Activated naive CD4-positive, alpha-beta T cell treated with anti-CD3 and anti-CD28 coated beads, Interleukin-2, amount 10 ng/mL, durations not matched to agents 7 days and 5 days (primary cell): ENCODE measurements around the gene PLCXD3.

Source experiments
- CTCF ChIA-PET: fragments of 350-600 bp; sonication (Branson Sonifier 250); formaldehyde crosslinking; loops from one replicate; lab custom pipeline; 2021; ENCODE audit warnings: antibody characterized with exemption; lab: Charles Lee
- DNase-seq: peaks from one replicate; pipeline ENCODE4 v3.0.0-alpha.2; 2020
- H3K27ac Mint-ChIP-seq: one replicate; pipeline ENCODE4 v1.8.0; 2021; ENCODE audit warnings: mild to moderate bottlenecking, moderate library complexity, mixed read lengths
- H3K27me3 Mint-ChIP-seq: one replicate; pipeline ENCODE4 v1.8.0; 2021; ENCODE audit warnings: mild to moderate bottlenecking, mixed read lengths
- H3K36me3 Mint-ChIP-seq: one replicate; pipeline ENCODE4 v1.8.0; 2021; ENCODE audit warnings: mixed read lengths
- H3K4me1 Mint-ChIP-seq: one replicate; pipeline ENCODE4 v1.8.0; 2021; ENCODE audit warnings: mixed read lengths
- H3K4me3 Mint-ChIP-seq: one replicate; pipeline ENCODE4 v1.8.0; 2021; ENCODE audit warnings: mild to moderate bottlenecking, moderate library complexity, mixed read lengths
- H3K9me3 Mint-ChIP-seq: one replicate; pipeline ENCODE4 v1.8.0; 2021; ENCODE audit warnings: mixed read lengths

PLCXD3 gene, protein sequence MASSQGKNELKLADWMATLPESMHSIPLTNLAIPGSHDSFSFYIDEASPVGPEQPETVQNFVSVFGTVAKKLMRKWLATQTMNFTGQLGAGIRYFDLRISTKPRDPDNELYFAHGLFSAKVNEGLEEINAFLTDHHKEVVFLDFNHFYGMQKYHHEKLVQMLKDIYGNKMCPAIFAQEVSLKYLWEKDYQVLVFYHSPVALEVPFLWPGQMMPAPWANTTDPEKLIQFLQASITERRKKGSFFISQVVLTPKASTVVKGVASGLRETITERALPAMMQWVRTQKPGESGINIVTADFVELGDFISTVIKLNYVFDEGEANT

DNA sequence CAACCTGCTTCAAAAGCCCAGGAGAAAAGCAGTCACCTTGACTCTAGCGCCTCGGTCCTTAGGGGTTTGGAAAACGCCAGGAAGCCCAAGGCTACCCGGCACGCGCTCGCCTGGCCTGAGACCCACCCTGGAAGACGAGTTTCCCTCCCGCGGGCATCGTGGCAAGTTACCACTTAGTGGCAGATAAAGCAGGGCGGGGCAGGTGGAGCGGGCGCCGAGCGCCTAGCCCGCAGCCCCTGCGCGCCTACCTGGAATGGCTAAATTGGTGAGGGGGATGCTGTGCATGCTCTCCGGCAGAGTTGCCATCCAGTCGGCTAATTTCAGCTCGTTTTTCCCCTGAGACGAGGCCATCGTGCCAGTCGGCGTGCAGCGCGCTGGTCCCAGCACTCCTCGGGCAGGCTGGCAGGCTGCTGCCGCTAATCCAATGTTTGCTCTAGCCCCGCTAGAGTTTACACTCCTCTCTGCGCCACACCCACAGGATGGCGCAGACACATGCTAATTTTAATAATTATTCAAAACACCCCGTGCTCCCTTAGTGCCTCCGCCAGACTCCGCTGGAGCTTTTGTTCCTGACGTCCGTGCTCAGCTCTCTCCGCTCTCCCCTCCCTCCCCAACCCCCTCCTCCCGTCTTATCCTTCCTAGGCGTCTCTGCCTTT lies at the start of gene PLCXD3:
Gene PLCXD3, minus strand, starts transcription at position 426 of the 656 bp plus-strand sequence. Its CDS starts 75 bp downstream, at position 351.
- CTCF ChIA-PET: no interaction called here
- Mint-ChIP-seq H3K27ac (no peak within 1 kb of the TSS), H3K27me3 (peaks cover 30% of the 10 kb centered on the region), H3K36me3 (no peaks in the 10 kb centered on the region), H3K4me1 (no peaks in the 10 kb centered on the region), H3K4me3 (no peak within 1 kb of the TSS), H3K9me3 (no peaks in the 10 kb centered on the region)
- no peak for DNase-seq

DNA sequence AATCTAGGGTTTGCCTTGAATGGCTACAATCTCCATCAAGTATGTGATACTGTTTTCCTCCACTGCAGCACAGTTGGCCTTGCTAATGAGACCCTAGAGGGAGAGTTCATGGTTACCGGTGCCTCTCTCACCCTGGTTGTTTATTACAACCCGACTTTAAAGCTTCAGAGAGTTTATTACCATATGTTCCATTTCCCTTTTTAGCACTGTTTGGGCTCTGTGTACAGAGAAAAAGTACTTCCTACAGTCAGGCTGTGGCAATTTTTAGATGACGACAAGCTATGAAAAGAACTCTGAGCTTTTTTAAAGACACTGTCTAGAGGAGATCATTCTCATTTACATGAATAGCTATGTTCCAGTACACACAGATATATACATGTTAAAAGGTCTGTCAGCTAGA lies 48.8 kb upstream of the PLCXD3 start:
- no peak for DNase-seq
- Mint-ChIP-seq H3K27ac (no peak overlapping the region), H3K4me3 (no peak overlapping the region), H3K36me3 (no peaks in the 10 kb centered on the region), H3K9me3 (peaks cover 3% of the 10 kb centered on the region), H3K4me1 (no peaks in the 10 kb centered on the region), H3K27me3 (no peaks in the 10 kb centered on the region)
- CTCF ChIA-PET: no interaction called here

DNA sequence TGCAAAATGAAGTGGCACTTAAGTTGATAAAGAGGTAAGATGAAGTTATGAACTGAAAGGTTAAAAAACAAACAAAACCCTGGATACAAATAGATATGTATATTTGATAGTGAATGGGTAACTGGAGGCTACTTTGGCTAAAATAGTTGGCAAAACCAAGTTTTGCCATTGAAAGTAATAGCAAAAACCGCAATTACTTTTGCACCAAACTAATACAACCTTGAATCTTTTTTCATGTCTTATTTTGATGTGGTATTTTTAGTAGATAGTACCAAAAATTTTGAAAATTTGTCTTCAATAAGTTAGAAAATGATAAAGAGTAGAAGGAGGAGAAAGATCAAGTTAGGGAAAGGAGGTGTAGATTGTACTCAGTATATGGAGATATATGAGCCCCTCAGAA lies 47.9 kb upstream of the PLCXD3 start:
- H3K36me3 Mint-ChIP-seq: no peaks in the 10 kb centered on the region
- CTCF ChIA-PET: no interaction called here
- H3K27ac Mint-ChIP-seq: no peak overlapping the region
- no peaks in the 10 kb centered on the region for H3K9me3 Mint-ChIP-seq
- H3K4me1 Mint-ChIP-seq: no peaks in the 10 kb centered on the region
- DNase-seq: no peak
- H3K27me3 Mint-ChIP-seq: no peaks in the 10 kb centered on the region
- no peak overlapping the region for H3K4me3 Mint-ChIP-seq

DNA sequence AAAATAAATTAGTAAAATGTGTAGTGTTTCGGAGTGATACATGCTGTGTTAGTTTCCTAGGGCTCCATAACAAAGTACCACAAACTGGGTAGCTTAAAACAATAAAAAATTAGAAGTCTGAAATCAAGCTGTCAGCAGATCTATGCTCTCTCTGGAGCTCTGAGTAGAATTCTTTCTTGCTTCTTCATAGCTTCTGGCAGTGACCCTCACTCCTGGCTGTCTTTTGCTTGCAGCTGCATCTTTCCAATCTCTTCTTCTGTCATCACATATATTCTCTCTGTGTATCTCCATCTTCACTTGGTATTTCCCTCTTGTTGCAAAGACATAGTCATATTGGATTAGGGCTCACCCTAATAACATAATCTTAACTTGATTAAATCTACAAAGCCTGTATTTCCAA lies 37.6 kb upstream of the PLCXD3 start:
- no peaks in the 10 kb centered on the region for H3K36me3 Mint-ChIP-seq
- no peak overlapping the region for H3K4me3 Mint-ChIP-seq
- H3K4me1 Mint-ChIP-seq: no peaks in the 10 kb centered on the region
- H3K27me3 Mint-ChIP-seq: no peaks in the 10 kb centered on the region
- no peak for DNase-seq
- CTCF ChIA-PET: no interaction called here
- H3K27ac Mint-ChIP-seq: no peak overlapping the region
- H3K9me3 Mint-ChIP-seq: peaks cover 5% of the 10 kb centered on the region

DNA sequence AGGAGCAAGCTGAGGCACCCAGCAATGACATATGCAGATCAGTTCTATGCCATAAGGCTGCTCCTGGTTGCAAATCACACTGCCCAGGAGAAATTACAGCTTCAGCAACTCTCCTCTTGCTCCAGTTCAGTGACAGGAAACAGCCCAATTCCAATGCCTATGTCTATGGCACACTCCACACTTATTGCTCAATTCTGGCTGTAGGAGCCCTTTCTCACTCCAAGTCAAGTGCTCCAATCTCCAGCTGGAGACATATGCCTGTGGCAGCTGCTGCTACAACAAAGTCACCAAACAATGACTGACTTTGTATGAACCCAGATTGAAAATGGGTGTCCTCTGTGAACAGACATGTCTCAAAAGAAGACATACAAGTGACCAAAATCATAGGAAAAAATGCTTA lies 31.8 kb upstream of the PLCXD3 start:
- Mint-ChIP-seq H3K27ac (no peak overlapping the region), H3K27me3 (no peaks in the 10 kb centered on the region), H3K9me3 (peaks cover 3% of the 10 kb centered on the region), H3K4me1 (no peaks in the 10 kb centered on the region), H3K36me3 (no peaks in the 10 kb centered on the region), H3K4me3 (no peak overlapping the region)
- CTCF ChIA-PET: no interaction called here
- no peak for DNase-seq

DNA sequence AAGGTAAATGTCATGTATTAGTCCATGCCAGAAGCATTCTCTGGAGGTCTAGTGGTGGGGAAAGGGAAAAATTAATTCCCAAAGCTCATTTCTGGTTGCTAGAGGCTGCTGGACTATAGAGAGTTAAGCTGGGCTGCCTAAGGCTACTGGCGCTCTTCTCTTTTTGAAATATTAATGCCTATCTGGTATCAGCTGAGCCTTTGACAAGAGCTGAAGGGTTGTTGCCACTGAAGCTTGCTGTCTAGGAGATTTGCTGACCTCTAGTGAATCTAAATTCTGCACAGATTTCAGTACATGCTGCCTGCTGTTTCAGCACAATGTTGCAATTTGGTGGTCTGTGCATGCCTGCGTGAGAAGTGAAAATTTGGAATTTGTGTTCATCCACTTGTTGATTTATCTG lies 29.1 kb upstream of the PLCXD3 start:
- H3K4me1 Mint-ChIP-seq: no peaks in the 10 kb centered on the region
- no peak overlapping the region for H3K27ac Mint-ChIP-seq
- H3K27me3 Mint-ChIP-seq: no peaks in the 10 kb centered on the region
- CTCF ChIA-PET: no interaction called here
- no peak overlapping the region for H3K4me3 Mint-ChIP-seq
- no peaks in the 10 kb centered on the region for H3K36me3 Mint-ChIP-seq
- peaks cover 7% of the 10 kb centered on the region for H3K9me3 Mint-ChIP-seq
- no peak for DNase-seq

DNA sequence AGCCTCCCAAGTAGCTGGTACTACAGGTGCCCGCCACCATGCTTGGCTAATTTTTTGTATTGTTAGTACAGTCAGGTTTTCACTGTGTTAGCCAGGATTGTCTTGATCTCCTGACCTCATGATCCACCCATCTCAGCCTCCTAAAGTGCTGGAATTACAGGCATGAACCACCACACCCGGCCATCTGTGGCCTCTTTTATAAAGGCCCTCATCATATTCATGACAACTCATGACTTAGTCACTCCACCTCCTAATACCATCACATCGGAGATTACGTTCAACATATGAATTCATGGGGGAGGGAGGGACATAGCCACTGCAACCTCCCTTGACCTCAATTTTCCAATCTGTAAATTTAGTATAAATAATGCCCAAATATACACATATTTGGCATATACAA lies 27.2 kb upstream of the PLCXD3 start:
- no peak overlapping the region for H3K4me3 Mint-ChIP-seq
- H3K4me1 Mint-ChIP-seq: no peaks in the 10 kb centered on the region
- no peak for DNase-seq
- CTCF ChIA-PET: no interaction called here
- no peaks in the 10 kb centered on the region for H3K27me3 Mint-ChIP-seq
- H3K9me3 Mint-ChIP-seq: peaks cover 7% of the 10 kb centered on the region
- no peaks in the 10 kb centered on the region for H3K36me3 Mint-ChIP-seq
- H3K27ac Mint-ChIP-seq: no peak overlapping the region

DNA sequence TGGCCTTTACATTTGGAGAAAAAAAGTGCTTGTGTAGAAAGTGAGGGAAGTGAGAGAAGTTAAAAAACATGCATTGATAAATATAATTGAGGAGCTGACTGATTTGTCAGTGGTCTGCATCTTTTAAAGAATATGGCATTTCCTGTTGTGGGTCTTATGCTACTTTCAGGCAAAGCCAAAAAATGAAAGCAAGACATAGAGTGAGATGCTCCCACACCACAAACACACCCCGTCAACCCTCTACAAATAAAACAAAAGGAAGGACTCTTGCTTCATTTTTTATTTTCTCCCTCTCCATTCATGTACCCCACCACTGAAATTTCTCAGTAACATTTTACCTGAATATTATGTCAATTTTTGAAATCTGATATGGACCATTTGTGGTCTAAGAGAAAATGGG lies 22.1 kb upstream of the PLCXD3 start:
- Mint-ChIP-seq H3K4me1 (no peaks in the 10 kb centered on the region), H3K27me3 (no peaks in the 10 kb centered on the region), H3K9me3 (peaks cover 4% of the 10 kb centered on the region), H3K4me3 (no peak overlapping the region), H3K27ac (no peak overlapping the region), H3K36me3 (no peaks in the 10 kb centered on the region)
- DNase-seq: no peak
- CTCF ChIA-PET: no interaction called here

DNA sequence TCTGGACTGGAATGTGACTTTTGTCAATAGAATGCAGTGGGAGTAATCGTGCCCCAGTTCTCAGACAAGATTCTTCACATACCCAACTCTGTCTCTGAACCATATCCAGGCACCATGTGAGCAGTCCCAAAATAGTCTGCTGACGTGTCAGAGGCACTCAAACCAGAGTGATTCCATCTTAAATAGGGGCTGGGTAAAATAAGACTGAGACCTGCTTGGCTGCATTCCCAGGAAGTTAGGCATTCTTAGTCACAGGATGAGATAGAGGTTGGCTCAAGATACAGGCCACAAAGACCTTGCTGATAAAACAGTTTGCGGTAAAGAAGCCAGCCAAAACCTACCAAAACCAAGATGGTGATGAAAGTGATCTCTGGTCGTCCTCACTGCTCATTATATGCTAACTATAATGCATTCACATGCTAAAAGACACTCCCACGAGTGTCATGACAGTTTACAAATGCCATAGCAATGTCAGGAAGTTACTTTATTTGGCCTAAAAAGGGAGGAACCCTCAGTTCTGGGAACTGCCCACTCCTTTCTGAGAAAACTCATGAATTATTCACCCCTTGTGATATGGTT lies 16.9 kb upstream of the PLCXD3 start:
- no peak overlapping the region for H3K27ac Mint-ChIP-seq
- no peaks in the 10 kb centered on the region for H3K4me1 Mint-ChIP-seq
- H3K27me3 Mint-ChIP-seq: no peaks in the 10 kb centered on the region
- CTCF ChIA-PET: no interaction called here
- no peak for DNase-seq
- H3K9me3 Mint-ChIP-seq: no peaks in the 10 kb centered on the region
- no peaks in the 10 kb centered on the region for H3K36me3 Mint-ChIP-seq
- H3K4me3 Mint-ChIP-seq: no peak overlapping the region

DNA sequence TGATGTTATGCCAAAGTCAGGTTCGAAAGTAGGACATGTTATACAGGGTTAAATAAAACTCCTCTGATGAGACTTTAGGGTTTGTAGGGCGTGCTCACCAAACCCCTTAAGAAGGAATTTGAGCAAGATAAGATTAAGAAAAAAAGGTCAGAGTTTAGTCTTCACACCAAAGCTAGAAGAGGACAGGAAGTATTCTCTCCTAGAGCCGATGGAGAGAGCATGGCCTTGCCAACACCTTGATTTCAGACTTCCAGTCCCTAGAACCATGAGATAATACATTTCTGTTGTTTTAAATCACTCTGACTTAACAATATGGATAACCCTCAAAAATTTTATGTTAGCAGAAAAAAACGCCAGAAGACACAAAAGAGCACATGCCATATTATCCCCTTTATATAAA lies 16.3 kb upstream of the PLCXD3 start:
- CTCF ChIA-PET: no interaction called here
- Mint-ChIP-seq H3K9me3 (no peaks in the 10 kb centered on the region), H3K4me1 (no peaks in the 10 kb centered on the region), H3K27me3 (no peaks in the 10 kb centered on the region), H3K4me3 (no peak overlapping the region), H3K36me3 (no peaks in the 10 kb centered on the region), H3K27ac (no peak overlapping the region)
- no peak for DNase-seq

DNA sequence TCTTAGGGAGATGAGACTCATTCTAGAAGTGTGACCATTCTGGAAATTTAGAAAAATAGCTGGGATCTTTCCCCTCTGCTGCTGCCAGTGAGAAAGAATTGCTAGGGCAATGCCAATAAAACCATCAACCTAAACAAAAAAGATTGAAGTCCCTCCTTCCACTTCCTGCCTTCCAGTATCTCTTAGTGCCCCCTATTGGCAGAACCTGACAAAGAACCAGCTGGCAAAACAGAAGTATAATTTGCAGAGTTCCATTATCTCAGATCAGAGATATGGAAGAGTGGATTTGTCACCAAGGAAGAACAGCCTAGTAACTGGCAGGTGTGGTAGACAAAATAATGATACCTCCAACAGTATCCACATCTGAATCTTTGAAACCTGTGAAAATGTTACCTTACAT lies 13.8 kb upstream of the PLCXD3 start:
- Mint-ChIP-seq H3K36me3 (no peaks in the 10 kb centered on the region), H3K27me3 (no peaks in the 10 kb centered on the region), H3K9me3 (no peaks in the 10 kb centered on the region), H3K4me1 (no peaks in the 10 kb centered on the region), H3K4me3 (no peak overlapping the region), H3K27ac (no peak overlapping the region)
- no peak for DNase-seq
- CTCF ChIA-PET: interaction anchor here (0.7 kb wide), 1 partner anchor 155 kb away, joined by 3 read pairs; no protein-coding TSS in a partner anchor

DNA sequence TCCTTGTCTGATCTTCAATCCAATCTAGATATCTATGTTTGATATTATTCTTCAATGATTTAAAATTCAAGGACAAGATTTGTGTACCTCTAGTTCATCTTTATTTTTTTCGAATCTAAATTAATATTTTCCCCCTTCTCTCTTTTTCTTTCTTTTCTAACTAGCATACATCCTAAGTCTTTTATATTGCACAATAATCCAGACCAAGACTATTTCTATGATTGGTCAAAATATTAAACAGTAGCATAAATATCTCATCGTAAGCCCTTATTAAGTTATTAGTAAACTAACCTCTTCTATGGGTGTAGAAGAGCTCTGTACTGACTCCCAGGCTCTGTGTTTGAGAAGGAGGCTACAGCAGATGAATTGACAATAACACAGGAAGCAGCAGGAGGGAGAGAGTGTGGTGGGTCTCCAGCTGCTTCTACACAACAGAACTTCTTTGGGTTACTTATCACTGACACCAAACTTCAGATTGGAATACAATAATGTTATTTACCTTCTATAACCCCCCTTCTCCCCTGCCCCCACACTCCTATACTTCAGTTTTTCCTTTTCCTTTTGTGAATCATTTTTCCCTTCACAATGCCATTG lies 11.9 kb upstream of the PLCXD3 start:
- no peak for DNase-seq
- H3K27ac Mint-ChIP-seq: no peak overlapping the region
- H3K9me3 Mint-ChIP-seq: no peaks in the 10 kb centered on the region
- H3K4me3 Mint-ChIP-seq: no peak overlapping the region
- no peaks in the 10 kb centered on the region for H3K36me3 Mint-ChIP-seq
- CTCF ChIA-PET: no interaction called here
- H3K27me3 Mint-ChIP-seq: no peaks in the 10 kb centered on the region
- H3K4me1 Mint-ChIP-seq: no peaks in the 10 kb centered on the region

DNA sequence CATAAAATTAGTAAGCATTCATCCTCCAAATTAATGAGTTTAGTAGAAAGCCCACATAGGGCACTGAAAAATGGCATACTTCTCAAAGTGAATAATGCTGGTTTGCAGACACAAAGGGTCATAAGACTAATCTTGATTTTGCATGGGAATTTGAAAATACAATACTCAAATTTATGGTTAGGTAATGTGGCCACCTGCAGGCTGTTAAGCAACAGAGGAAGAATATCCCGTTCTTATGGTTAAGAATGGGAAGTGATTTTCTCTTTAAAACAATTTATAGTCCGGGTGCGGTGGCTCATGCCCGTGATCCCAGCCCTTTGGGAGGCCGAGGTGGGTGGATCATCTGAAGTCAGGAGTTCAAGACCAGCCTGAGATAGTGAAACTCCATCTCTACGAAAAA lies 9.4 kb upstream of the PLCXD3 start:
- no peaks in the 10 kb centered on the region for H3K4me1 Mint-ChIP-seq
- H3K27ac Mint-ChIP-seq: no peak overlapping the region
- no peaks in the 10 kb centered on the region for H3K9me3 Mint-ChIP-seq
- no peaks in the 10 kb centered on the region for H3K27me3 Mint-ChIP-seq
- CTCF ChIA-PET: no interaction called here
- no peaks in the 10 kb centered on the region for H3K36me3 Mint-ChIP-seq
- DNase-seq: no peak
- H3K4me3 Mint-ChIP-seq: no peak overlapping the region

DNA sequence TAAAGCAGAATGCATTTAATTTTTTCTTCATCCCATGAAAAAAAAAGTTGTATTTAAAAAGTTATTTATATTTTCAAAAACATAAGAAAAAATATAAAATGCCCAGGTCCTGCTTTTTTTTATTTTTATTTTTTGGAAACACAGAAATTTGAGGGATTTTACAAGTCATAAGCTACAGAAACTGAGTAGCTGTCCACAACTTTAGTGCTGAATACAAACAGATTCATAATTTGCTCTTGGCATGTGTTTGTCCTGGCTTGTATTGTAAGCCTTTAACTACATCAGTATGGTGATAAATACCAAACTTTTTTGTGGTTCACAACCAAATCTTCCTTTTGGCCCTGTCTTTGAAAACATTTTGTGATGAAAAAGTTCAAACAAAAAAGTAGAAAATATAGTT lies 7.5 kb upstream of the PLCXD3 start:
- no peaks in the 10 kb centered on the region for H3K4me1 Mint-ChIP-seq
- H3K36me3 Mint-ChIP-seq: no peaks in the 10 kb centered on the region
- CTCF ChIA-PET: no interaction called here
- no peaks in the 10 kb centered on the region for H3K27me3 Mint-ChIP-seq
- H3K4me3 Mint-ChIP-seq: no peak overlapping the region
- H3K9me3 Mint-ChIP-seq: no peaks in the 10 kb centered on the region
- DNase-seq: no peak
- no peak overlapping the region for H3K27ac Mint-ChIP-seq

DNA sequence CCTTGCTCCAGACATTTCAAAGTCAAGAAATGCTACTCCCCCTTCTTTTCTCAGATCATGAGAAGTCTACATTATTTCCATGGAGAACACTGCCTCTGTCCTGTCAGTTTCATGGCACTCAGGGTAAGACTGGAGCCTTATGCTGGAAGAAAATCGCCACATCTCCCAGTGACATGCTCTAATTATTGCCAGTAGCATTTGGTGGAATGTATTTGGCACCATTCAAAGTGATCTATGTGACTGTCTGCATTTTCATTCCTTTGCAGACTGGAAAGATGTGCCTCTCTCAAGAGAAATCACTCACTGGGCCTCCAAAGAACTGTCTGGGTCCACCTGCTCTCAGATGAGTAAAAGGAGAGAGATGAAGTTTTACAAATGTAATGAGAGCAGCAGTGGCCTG lies 840 bp upstream of the PLCXD3 start:
- H3K4me1 Mint-ChIP-seq: no peaks in the 10 kb centered on the region
- DNase-seq: no peak
- CTCF ChIA-PET: no interaction called here
- H3K9me3 Mint-ChIP-seq: no peaks in the 10 kb centered on the region
- H3K27me3 Mint-ChIP-seq: peaks cover 30% of the 10 kb centered on the region
- no peaks in the 10 kb centered on the region for H3K36me3 Mint-ChIP-seq
- H3K4me3 Mint-ChIP-seq: no peak overlapping the region
- no peak overlapping the region for H3K27ac Mint-ChIP-seq
